Measurements from ENCODE around the gene GFRA3.

DNA sequence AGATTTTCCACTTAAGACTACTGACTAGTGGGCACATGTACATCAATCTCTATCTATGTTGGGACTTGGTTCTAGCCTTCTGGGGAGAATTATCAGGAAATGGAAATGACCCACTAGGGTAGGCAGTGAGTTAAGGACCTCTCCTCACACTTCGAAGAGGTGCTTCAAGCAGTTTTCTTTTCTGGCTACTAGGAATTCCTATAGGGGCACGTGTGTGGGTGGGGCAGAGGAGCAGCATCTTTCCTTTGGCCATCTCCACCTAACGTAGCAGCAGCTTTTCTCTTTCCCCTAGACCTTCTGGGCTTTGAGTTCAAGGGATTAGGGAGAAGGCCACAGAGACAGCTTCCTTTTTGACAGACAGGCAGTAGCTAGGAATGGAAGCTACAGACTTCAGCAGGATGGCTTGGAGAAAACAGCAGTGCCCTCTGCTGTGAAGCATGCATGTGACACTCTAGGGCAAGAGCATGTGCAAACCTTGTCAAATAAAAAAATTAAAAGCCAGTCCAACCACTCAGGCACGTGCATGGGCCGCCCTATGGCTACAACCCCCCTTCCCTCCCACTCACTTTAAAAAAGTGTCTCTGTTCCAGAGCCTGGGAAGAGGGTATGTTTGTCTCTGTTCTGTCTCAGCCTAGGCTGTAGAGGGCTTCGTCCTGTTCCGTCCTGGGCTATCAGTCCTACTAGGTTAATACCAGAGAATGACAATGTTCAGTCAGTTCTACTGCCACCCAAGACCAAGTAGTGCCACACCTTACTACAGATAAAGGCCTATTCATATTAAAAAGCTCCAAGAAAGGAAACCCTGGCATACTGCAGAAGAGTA lies 8.7 kb upstream of the GFRA3 start:
- TF ChIP-seq RELA (CRISPR knock-in tag; IDR thresholded peaks at IDR 0.05; ENCODE audit: borderline replicate concordance): no peak
- TF ChIP-seq ZNF232 (CRISPR knock-in tag; IDR thresholded peaks at IDR 0.05): no peak
- no peak for TF ChIP-seq ELF4 (CRISPR knock-in tag; IDR thresholded peaks at IDR 0.05; ENCODE audit: low read depth)
- TF ChIP-seq, protein P1, sequence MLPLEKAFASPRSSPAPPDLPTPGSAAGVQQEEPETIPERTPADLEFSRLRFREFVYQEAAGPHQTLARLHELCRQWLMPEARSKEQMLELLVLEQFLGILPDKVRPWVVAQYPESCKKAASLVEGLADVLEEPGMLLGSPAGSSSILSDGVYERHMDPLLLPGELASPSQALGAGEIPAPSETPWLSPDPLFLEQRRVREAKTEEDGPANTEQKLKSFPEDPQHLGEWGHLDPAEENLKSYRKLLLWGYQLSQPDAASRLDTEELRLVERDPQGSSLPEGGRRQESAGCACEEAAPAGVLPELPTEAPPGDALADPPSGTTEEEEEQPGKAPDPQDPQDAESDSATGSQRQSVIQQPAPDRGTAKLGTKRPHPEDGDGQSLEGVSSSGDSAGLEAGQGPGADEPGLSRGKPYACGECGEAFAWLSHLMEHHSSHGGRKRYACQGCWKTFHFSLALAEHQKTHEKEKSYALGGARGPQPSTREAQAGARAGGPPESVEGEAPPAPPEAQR (CRISPR knock-in tag; IDR thresholded peaks at IDR 0.05): no peak
- no peak for TF ChIP-seq CTCF (IDR thresholded peaks at IDR 0.05)
- TF ChIP-seq FOXJ3 (CRISPR knock-in tag; IDR thresholded peaks at IDR 0.05; ENCODE audit: borderline replicate concordance): no peak
- TF ChIP-seq, protein P2, sequence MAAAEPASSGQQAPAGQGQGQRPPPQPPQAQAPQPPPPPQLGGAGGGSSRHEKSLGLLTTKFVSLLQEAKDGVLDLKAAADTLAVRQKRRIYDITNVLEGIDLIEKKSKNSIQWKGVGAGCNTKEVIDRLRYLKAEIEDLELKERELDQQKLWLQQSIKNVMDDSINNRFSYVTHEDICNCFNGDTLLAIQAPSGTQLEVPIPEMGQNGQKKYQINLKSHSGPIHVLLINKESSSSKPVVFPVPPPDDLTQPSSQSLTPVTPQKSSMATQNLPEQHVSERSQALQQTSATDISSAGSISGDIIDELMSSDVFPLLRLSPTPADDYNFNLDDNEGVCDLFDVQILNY (CRISPR knock-in tag; IDR thresholded peaks at IDR 0.05): no peak
- no peak for TF ChIP-seq SMAD4 (CRISPR knock-in tag; IDR thresholded peaks at IDR 0.05)
- TF ChIP-seq, protein P3, sequence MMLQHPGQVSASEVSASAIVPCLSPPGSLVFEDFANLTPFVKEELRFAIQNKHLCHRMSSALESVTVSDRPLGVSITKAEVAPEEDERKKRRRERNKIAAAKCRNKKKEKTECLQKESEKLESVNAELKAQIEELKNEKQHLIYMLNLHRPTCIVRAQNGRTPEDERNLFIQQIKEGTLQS (CRISPR knock-in tag; conservative IDR thresholded peaks at IDR 0.05): no peak
- TF ChIP-seq, protein P4, sequence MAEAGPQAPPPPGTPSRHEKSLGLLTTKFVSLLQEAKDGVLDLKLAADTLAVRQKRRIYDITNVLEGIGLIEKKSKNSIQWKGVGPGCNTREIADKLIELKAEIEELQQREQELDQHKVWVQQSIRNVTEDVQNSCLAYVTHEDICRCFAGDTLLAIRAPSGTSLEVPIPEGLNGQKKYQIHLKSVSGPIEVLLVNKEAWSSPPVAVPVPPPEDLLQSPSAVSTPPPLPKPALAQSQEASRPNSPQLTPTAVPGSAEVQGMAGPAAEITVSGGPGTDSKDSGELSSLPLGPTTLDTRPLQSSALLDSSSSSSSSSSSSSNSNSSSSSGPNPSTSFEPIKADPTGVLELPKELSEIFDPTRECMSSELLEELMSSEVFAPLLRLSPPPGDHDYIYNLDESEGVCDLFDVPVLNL (CRISPR knock-in tag; IDR thresholded peaks at IDR 0.05; ENCODE audit: borderline replicate concordance, low read depth): no peak
- no peak for TF ChIP-seq MLX (CRISPR knock-in tag; IDR thresholded peaks at IDR 0.05)
- no peak for TF ChIP-seq ATF2 (CRISPR knock-in tag; IDR thresholded peaks at IDR 0.05; ENCODE audit: borderline replicate concordance, low read depth)

All from WTC11 (cell line).